ENCODE results near the gene LEMD1. TPM values are rescaled to one million over a fixed set of nuclear protein-coding genes. Genes with fewer than 3 reads are reported as not detected.
A peak's percentile ranks its signal among the peaks of the same experiment; 100 is the strongest.

The LEMD1 gene
- total and polyA plus RNA-seq, 4 donors = not detected

GRCh38 chr1:205351984-205352713 is 69.7 kb downstream of the LEMD1 start:
- DNase-seq (peak in 1 of 2 donors; percentile 64), ATAC-seq (ENCODE audit: low FRiP score) (no peak)
- H3K9me3 ChIP-seq (ENCODE audit: control insufficient read depth, low read length) = peaks cover 1% of the 10 kb centered on the region
- H3K4me1 ChIP-seq (ENCODE audit: control insufficient read depth in 1 of 2, insufficient read depth in 2 of 2, low read length in 2 of 2) = no peaks in the 10 kb centered on the region
- no peaks in the 10 kb centered on the region for H3K27me3 ChIP-seq (ENCODE audit: control insufficient read depth in 1 of 2, insufficient read depth in 2 of 2, low read length in 1 of 2)
- intact Hi-C loops (cut with DNase I) = loop anchor here (5.0 kb wide), 2 partner anchors 80 to 130 kb away; no protein-coding TSS in a partner anchor
- 65% methylated on average over 11 of the region's 11 CpGs for WGBS, 2 donors
- H3K27ac ChIP-seq (ENCODE audit: low read depth in 1 of 2, low read length in 2 of 2) = no peak overlapping the region
- H3K4me3 ChIP-seq (ENCODE audit: low read length in 2 of 2) = no peak overlapping the region
- no peaks in the 10 kb centered on the region for H3K36me3 ChIP-seq (ENCODE audit: control insufficient read depth in 1 of 2, insufficient read depth in 2 of 2, low read length in 1 of 2)

- Histone ChIP-seq H3K27me3 (ENCODE audit: control insufficient read depth in 1 of 2, insufficient read depth in 2 of 2, low read length in 1 of 2) (no peaks in the 10 kb centered on the region), H3K4me3 (ENCODE audit: low read length in 2 of 2) (no peak overlapping the region), H3K4me1 (ENCODE audit: control insufficient read depth in 1 of 2, insufficient read depth in 2 of 2, low read length in 2 of 2) (no peaks in the 10 kb centered on the region), H3K9me3 (ENCODE audit: control insufficient read depth, low read length) (no peaks in the 10 kb centered on the region), H3K27ac (ENCODE audit: low read depth in 1 of 2, low read length in 2 of 2) (no peak overlapping the region), H3K36me3 (ENCODE audit: control insufficient read depth in 1 of 2, insufficient read depth in 2 of 2, low read length in 1 of 2) (no peaks in the 10 kb centered on the region)
- DNase-seq (no peak), ATAC-seq (ENCODE audit: low FRiP score) (no peak)
- intact Hi-C loops (cut with DNase I) = loop anchor here (5.0 kb wide), 2 partner anchors 82 to 132 kb away; no protein-coding TSS in a partner anchor
- WGBS, 2 donors = 74 to 87% methylated on average over 8 of the region's 8 CpGs
Measured at GRCh38 chr1:205350691-205351141, 71.1 kb downstream of the LEMD1 start.

- Histone ChIP-seq H3K27ac (ENCODE audit: low read depth in 1 of 2, low read length in 2 of 2) (no peak overlapping the region), H3K27me3 (ENCODE audit: control insufficient read depth in 1 of 2, insufficient read depth in 2 of 2, low read length in 1 of 2) (no peaks in the 10 kb centered on the region), H3K36me3 (ENCODE audit: control insufficient read depth in 1 of 2, insufficient read depth in 2 of 2, low read length in 1 of 2) (no peaks in the 10 kb centered on the region), H3K9me3 (ENCODE audit: control insufficient read depth, low read length) (no peaks in the 10 kb centered on the region), H3K4me3 (ENCODE audit: low read length in 2 of 2) (no peak overlapping the region), H3K4me1 (ENCODE audit: control insufficient read depth in 1 of 2, insufficient read depth in 2 of 2, low read length in 2 of 2) (no peaks in the 10 kb centered on the region)
- ATAC-seq (ENCODE audit: low FRiP score) = no peak
- no peak for DNase-seq
- WGBS, 2 donors = 87 to 92% methylated on average over 4 of the region's 4 CpGs
- intact Hi-C loops (cut with DNase I) = loop anchor here (5.0 kb wide), 2 partner anchors 82 to 132 kb away; no protein-coding TSS in a partner anchor
Measured at GRCh38 chr1:205350124-205350523, 71.7 kb downstream of the LEMD1 start.

- H3K9me3 ChIP-seq (ENCODE audit: control insufficient read depth, low read length) = no peaks in the 10 kb centered on the region
- WGBS, 2 donors = 77 to 78% methylated on average over 5 of the region's 5 CpGs
- ATAC-seq (ENCODE audit: low FRiP score) = no peak
- H3K27ac ChIP-seq (ENCODE audit: low read depth in 1 of 2, low read length in 2 of 2) = no peak overlapping the region
- peak in 1 of 2 donors; percentile 33 for DNase-seq
- intact Hi-C loops (cut with DNase I) = no loop called here
- no peaks in the 10 kb centered on the region for H3K36me3 ChIP-seq (ENCODE audit: control insufficient read depth in 1 of 2, insufficient read depth in 2 of 2, low read length in 1 of 2)
- no peak overlapping the region for H3K4me3 ChIP-seq (ENCODE audit: low read length in 2 of 2)
- H3K4me1 ChIP-seq (ENCODE audit: control insufficient read depth in 1 of 2, insufficient read depth in 2 of 2, low read length in 2 of 2) = no peaks in the 10 kb centered on the region
- H3K27me3 ChIP-seq (ENCODE audit: control insufficient read depth in 1 of 2, insufficient read depth in 2 of 2, low read length in 1 of 2) = no peaks in the 10 kb centered on the region
Measured at GRCh38 chr1:205348554-205349487, 73.0 kb downstream of the LEMD1 start.

GRCh38 chr1:205346956-205347574 is 74.8 kb downstream of the LEMD1 start:
- Histone ChIP-seq H3K4me1 (ENCODE audit: control insufficient read depth in 1 of 2, insufficient read depth in 2 of 2, low read length in 2 of 2) (no peaks in the 10 kb centered on the region), H3K27ac (ENCODE audit: low read depth in 1 of 2, low read length in 2 of 2) (no peak overlapping the region), H3K9me3 (ENCODE audit: control insufficient read depth, low read length) (no peaks in the 10 kb centered on the region), H3K4me3 (ENCODE audit: low read length in 2 of 2) (no peak overlapping the region), H3K27me3 (ENCODE audit: control insufficient read depth in 1 of 2, insufficient read depth in 2 of 2, low read length in 1 of 2) (no peaks in the 10 kb centered on the region), H3K36me3 (ENCODE audit: control insufficient read depth in 1 of 2, insufficient read depth in 2 of 2, low read length in 1 of 2) (no peaks in the 10 kb centered on the region)
- WGBS, 2 donors = 91 to 95% methylated on average over 10 of the region's 10 CpGs
- intact Hi-C loops (cut with DNase I) = no loop called here
- DNase-seq (no peak), ATAC-seq (ENCODE audit: low FRiP score) (no peak)

- Histone ChIP-seq H3K9me3 (ENCODE audit: control insufficient read depth, low read length) (no peaks in the 10 kb centered on the region), H3K4me3 (ENCODE audit: low read length in 2 of 2) (no peak overlapping the region), H3K4me1 (ENCODE audit: control insufficient read depth in 1 of 2, insufficient read depth in 2 of 2, low read length in 2 of 2) (no peaks in the 10 kb centered on the region), H3K36me3 (ENCODE audit: control insufficient read depth in 1 of 2, insufficient read depth in 2 of 2, low read length in 1 of 2) (no peaks in the 10 kb centered on the region), H3K27me3 (ENCODE audit: control insufficient read depth in 1 of 2, insufficient read depth in 2 of 2, low read length in 1 of 2) (no peaks in the 10 kb centered on the region), H3K27ac (ENCODE audit: low read depth in 1 of 2, low read length in 2 of 2) (no peak overlapping the region)
- no peak for ATAC-seq (ENCODE audit: low FRiP score)
- 92 to 97% methylated on average over 11 of the region's 11 CpGs for WGBS, 2 donors
- DNase-seq = no peak
- intact Hi-C loops (cut with DNase I) = no loop called here
Measured at GRCh38 chr1:205345761-205346160, 76.1 kb downstream of the LEMD1 start.

GRCh38 chr1:205344066-205344928 is 77.6 kb downstream of the LEMD1 start:
- H3K27ac ChIP-seq (ENCODE audit: low read depth in 1 of 2, low read length in 2 of 2) = no peak overlapping the region
- H3K4me3 ChIP-seq (ENCODE audit: low read length in 2 of 2) = peak overlapping the region in 1 of 2 donors; percentile 24
- ATAC-seq (ENCODE audit: low FRiP score) = peak; percentile 23
- H3K4me1 ChIP-seq (ENCODE audit: control insufficient read depth in 1 of 2, insufficient read depth in 2 of 2, low read length in 2 of 2) = no peaks in the 10 kb centered on the region
- H3K36me3 ChIP-seq (ENCODE audit: control insufficient read depth in 1 of 2, insufficient read depth in 2 of 2, low read length in 1 of 2) = no peaks in the 10 kb centered on the region
- DNase-seq = peak in 1 of 2 donors; percentile 79
- intact Hi-C loops (cut with DNase I) = no loop called here
- 11 to 13% methylated on average over 50 to 59 of the region's 59 CpGs for WGBS, 2 donors
- no peaks in the 10 kb centered on the region for H3K27me3 ChIP-seq (ENCODE audit: control insufficient read depth in 1 of 2, insufficient read depth in 2 of 2, low read length in 1 of 2)
- H3K9me3 ChIP-seq (ENCODE audit: control insufficient read depth, low read length) = no peaks in the 10 kb centered on the region

Measured in aorta (tissue), 5 donors.